ENCODE measurements around the gene CETP.
"Not testable (repeated sequence)": the region's sequence is repeated elsewhere in the genome, so short reads cannot be mapped to it uniquely, and the experiment has no call there.

- not testable (repeated sequence) for TF ChIP-seq POLR2A (IDR thresholded peaks at IDR 0.05)
- TF ChIP-seq, protein P1, sequence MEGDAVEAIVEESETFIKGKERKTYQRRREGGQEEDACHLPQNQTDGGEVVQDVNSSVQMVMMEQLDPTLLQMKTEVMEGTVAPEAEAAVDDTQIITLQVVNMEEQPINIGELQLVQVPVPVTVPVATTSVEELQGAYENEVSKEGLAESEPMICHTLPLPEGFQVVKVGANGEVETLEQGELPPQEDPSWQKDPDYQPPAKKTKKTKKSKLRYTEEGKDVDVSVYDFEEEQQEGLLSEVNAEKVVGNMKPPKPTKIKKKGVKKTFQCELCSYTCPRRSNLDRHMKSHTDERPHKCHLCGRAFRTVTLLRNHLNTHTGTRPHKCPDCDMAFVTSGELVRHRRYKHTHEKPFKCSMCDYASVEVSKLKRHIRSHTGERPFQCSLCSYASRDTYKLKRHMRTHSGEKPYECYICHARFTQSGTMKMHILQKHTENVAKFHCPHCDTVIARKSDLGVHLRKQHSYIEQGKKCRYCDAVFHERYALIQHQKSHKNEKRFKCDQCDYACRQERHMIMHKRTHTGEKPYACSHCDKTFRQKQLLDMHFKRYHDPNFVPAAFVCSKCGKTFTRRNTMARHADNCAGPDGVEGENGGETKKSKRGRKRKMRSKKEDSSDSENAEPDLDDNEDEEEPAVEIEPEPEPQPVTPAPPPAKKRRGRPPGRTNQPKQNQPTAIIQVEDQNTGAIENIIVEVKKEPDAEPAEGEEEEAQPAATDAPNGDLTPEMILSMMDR (IDR thresholded peaks at IDR 0.05), result not testable (repeated sequence)
Measured at GRCh38 chr16:56934599-56935145, 27.1 kb upstream of the CETP start.

Measured in right lobe of liver (tissue), 4 donors.